ENCODE data around the gene EIF3K. TPM values are rescaled to one million over a fixed set of nuclear protein-coding genes. Genes with fewer than 3 reads are reported as not detected.

The EIF3K gene
- polyA plus RNA-seq, 1 donor (not counting 4 experiments of a cell fraction or from before 2014, with no cell fraction given) = 240 TPM

- no peak for FAIRE-seq
- no peak for DNase-seq (ENCODE audit: low read depth, low spot score)
- H3K27me3 ChIP-seq (ENCODE audit: control insufficient read depth, extremely low read depth, insufficient read depth, low read length) = no peaks in the 10 kb centered on the region
- peak overlapping the region; percentile 5 for H3K9ac ChIP-seq (ENCODE audit: control insufficient read depth, extremely low read depth, insufficient read depth, low read length)
- no peak overlapping the region for H3K4me3 ChIP-seq (ENCODE audit: control insufficient read depth in 2 of 3, extremely low read depth in 1 of 3, insufficient read depth in 2 of 3, low read depth in 1 of 3, low read length in 3 of 3)
- peaks cover 42% of the 10 kb centered on the region for H3K4me1 ChIP-seq (ENCODE audit: control insufficient read depth, extremely low read depth, insufficient read depth, low read length)
- H4K20me1 ChIP-seq (ENCODE audit: control insufficient read depth, extremely low read depth, insufficient read depth, low read length) = no peaks in the 10 kb centered on the region
- peak overlapping the region; percentile 52 for H3K27ac ChIP-seq (ENCODE audit: control insufficient read depth, insufficient read depth, low read length)
- H3K9me3 ChIP-seq (ENCODE audit: control insufficient read depth, low read depth, low read length) = no peaks in the 10 kb centered on the region
- TF ChIP-seq EZH2 (IDR thresholded peaks at IDR 0.05; ENCODE audit: low read length) = no peak
- TF ChIP-seq, protein P1, sequence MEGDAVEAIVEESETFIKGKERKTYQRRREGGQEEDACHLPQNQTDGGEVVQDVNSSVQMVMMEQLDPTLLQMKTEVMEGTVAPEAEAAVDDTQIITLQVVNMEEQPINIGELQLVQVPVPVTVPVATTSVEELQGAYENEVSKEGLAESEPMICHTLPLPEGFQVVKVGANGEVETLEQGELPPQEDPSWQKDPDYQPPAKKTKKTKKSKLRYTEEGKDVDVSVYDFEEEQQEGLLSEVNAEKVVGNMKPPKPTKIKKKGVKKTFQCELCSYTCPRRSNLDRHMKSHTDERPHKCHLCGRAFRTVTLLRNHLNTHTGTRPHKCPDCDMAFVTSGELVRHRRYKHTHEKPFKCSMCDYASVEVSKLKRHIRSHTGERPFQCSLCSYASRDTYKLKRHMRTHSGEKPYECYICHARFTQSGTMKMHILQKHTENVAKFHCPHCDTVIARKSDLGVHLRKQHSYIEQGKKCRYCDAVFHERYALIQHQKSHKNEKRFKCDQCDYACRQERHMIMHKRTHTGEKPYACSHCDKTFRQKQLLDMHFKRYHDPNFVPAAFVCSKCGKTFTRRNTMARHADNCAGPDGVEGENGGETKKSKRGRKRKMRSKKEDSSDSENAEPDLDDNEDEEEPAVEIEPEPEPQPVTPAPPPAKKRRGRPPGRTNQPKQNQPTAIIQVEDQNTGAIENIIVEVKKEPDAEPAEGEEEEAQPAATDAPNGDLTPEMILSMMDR (optimal IDR thresholded peaks at IDR 0.05 in 1 of 3, IDR thresholded peaks at IDR 0.05 in 1 of 3, conservative IDR thresholded peaks at IDR 0.05 in 1 of 3; ENCODE audit: extremely low read depth in 1 of 3, insufficient read depth in 2 of 3, low read length in 3 of 3) = no peak
- peaks cover 4% of the 10 kb centered on the region for H3K79me2 ChIP-seq (ENCODE audit: control insufficient read depth, insufficient read depth, low read length)
- no peaks in the 10 kb centered on the region for H3K9me1 ChIP-seq (ENCODE audit: control insufficient read depth, extremely low read depth, insufficient read depth, low read length)
- no peak overlapping the region for H3K4me2 ChIP-seq (ENCODE audit: control insufficient read depth, extremely low read depth, insufficient read depth, low read depth, low read length)
- no peak overlapping the region for H2AFZ ChIP-seq (ENCODE audit: control insufficient read depth, low read length)
- dilution Hi-C loops (cut with MboI; ENCODE audit: extremely low pct_ligation_motif_present, low sequenced_read_pairs) = no loop called here
- peaks cover 12 to 20% of the 10 kb centered on the region in 2 experiments for H3K36me3 ChIP-seq (ENCODE audit: control insufficient read depth in 2 of 2, extremely low read depth in 1 of 2, insufficient read depth in 2 of 2, low read length in 2 of 2)
Measured at GRCh38 chr19:38635483-38636399, 16.8 kb downstream of the EIF3K start.

DNA sequence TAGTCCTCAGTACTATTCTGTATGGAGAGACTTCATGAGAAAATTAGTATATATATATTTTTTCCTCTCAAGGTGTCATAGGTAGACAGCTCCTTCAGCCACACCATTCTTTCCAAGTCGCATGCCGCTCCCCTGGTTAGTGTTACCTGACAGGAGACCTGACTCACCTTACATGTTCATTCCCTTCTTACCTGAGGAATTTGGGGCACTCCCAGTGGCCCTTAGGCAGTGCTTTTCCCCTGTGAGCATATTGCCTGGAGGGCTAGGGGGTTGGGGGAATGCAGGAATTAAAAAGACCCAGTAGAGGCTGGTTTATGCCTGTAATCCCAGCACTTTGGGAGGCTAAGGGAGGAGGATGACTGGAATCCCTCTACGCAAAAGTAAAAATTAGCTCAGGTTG is 19.5 kb downstream of the EIF3K start:
- Histone ChIP-seq H2AFZ (ENCODE audit: control insufficient read depth, low read length) (no peak overlapping the region), H3K9me1 (ENCODE audit: control insufficient read depth, extremely low read depth, insufficient read depth, low read length) (no peaks in the 10 kb centered on the region), H3K4me1 (ENCODE audit: control insufficient read depth, extremely low read depth, insufficient read depth, low read length) (peaks cover 49% of the 10 kb centered on the region), H3K4me3 (ENCODE audit: control insufficient read depth in 2 of 3, extremely low read depth in 1 of 3, insufficient read depth in 2 of 3, low read depth in 1 of 3, low read length in 3 of 3) (no peak overlapping the region), H3K4me2 (ENCODE audit: control insufficient read depth, extremely low read depth, insufficient read depth, low read depth, low read length) (peak overlapping the region; percentile 42), H3K9ac (ENCODE audit: control insufficient read depth, extremely low read depth, insufficient read depth, low read length) (peak overlapping the region; percentile 2), H4K20me1 (ENCODE audit: control insufficient read depth, extremely low read depth, insufficient read depth, low read length) (no peaks in the 10 kb centered on the region), H3K27me3 (ENCODE audit: control insufficient read depth, extremely low read depth, insufficient read depth, low read length) (no peaks in the 10 kb centered on the region), H3K36me3 (ENCODE audit: control insufficient read depth in 2 of 2, extremely low read depth in 1 of 2, insufficient read depth in 2 of 2, low read length in 2 of 2) (peaks cover 8 to 13% of the 10 kb centered on the region in 2 experiments), H3K79me2 (ENCODE audit: control insufficient read depth, insufficient read depth, low read length) (peaks cover 4% of the 10 kb centered on the region), H3K27ac (ENCODE audit: control insufficient read depth, insufficient read depth, low read length) (peak overlapping the region; percentile 42), H3K9me3 (ENCODE audit: control insufficient read depth, low read depth, low read length) (no peaks in the 10 kb centered on the region)
- DNase-seq (ENCODE audit: low read depth, low spot score) (no peak), FAIRE-seq (peak; percentile 67)
- TF ChIP-seq, protein P1 (optimal IDR thresholded peaks at IDR 0.05 in 1 of 3, IDR thresholded peaks at IDR 0.05 in 1 of 3, conservative IDR thresholded peaks at IDR 0.05 in 1 of 3; ENCODE audit: extremely low read depth in 1 of 3, insufficient read depth in 2 of 3, low read length in 3 of 3) = no peak
- TF ChIP-seq EZH2 (IDR thresholded peaks at IDR 0.05; ENCODE audit: low read length) = no peak
- dilution Hi-C loops (cut with MboI; ENCODE audit: extremely low pct_ligation_motif_present, low sequenced_read_pairs) = no loop called here
